Activated CD4-positive, CD25-positive, alpha-beta regulatory T cell treated with anti-CD3 and anti-CD28 coated beads, Interleukin-2, amount 50 U/mL, for 72 hours (primary cell): ENCODE results near the gene PREX1.

Source experiments
- DNase-seq: peaks from one replicate; pipeline ENCODE4 v3.0.0; 2021

PREX1 gene

DNA sequence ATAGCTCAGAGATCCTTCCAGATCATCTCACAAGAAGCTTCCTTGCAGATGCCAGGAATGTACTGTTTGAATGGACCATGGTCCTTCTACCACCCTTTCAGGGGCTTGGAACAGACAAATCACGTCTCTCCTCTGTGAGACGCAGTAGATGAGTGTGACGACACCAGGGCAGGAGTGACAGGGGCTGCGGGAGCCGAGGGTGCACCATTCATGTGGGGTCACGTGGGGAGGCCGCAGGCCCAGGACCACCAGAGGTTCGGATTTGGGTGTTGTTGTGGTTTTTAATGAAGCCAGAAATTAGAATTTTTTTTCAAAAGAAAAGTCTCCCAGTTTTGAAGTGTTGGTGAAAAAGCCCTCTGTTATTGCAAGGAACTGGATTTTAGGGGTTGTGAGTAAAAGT lies 79.2 kb downstream of the PREX1 start:
- DNase-seq: no peak

DNA sequence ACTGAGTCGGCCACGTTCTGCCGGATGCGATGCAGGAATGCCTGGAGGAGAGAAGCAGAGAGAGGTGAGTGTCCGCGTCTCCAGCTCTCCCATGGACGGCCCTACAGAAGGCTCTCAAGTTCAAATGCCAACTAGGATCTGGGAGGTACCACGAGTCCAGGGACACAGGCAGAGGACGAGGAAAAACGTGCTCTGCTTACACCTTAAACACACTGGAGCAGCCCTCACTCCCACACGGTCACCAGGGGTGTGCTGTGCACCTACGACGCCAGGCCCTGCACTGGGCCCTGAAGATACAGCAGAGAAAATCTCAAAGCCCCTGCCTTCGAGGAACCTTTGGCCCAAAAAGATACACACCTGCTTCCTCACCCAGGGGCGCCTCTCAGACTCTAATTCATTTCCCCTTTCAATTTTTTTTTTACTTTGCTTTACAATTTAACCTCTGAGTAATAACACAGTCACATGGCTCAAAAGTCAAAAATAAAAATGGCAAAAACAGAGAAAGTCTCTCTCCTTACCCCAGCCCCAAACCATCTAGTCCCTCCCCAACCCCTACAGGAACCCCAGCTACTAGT lies 79.9 kb downstream of the PREX1 start:
- no peak for DNase-seq

DNA sequence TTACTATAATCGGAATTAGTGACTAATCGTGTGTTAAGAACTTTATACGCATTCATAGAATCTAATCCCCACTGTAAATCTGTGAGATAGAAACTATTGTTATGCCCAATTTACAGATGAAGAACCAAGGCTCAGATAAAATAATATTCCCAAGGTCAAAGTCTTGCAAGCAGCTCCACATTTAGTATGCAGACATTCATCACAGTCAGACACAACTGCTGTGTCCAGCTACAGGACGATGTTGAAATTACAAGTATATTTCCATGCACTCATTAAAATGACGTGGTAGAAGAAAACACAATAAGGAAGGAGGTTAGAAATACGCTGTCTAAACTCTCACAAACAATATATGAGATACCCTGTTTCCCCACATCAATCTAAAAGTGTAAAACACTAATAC lies 82.5 kb downstream of the PREX1 start:
- DNase-seq: no peak

DNA sequence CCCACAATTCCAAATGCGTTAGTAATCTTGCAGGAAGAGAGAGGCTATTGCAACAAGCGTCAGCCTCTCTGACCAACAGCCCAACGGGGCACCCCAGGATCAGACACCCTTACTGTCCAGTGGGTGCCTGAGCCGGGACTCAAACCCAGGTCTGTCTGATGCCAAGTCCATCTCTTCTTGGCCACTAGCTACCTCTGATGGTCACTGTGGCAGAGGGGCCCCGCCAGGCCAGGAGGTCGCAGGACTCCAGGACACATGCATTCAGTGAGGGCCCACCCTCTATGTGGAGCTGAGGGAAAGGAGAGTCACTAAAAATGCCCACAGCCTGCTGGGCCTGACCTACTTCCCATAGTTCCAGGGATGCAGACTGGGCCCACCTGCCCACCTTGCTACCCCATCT lies 83.3 kb downstream of the PREX1 start:
- DNase-seq: no peak

DNA sequence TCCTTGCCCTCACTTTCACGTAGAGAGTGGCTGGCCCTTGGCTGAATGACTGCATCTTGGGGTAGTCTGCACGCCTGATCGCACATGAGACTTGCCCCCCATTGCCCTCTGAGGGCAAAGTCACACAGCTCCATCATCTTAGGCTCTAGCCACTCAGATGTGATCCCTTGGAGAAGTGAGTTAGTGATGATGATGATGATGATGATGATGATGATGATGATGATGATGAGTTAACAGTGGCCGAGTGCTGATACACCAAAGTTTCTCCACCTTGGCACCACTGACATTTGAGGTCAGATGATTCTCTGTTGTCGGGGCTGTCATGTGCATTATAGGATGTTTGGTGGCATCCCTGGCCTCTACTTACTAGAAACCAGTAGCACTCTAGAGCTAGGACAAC lies 84.0 kb downstream of the PREX1 start:
- no peak for DNase-seq

DNA sequence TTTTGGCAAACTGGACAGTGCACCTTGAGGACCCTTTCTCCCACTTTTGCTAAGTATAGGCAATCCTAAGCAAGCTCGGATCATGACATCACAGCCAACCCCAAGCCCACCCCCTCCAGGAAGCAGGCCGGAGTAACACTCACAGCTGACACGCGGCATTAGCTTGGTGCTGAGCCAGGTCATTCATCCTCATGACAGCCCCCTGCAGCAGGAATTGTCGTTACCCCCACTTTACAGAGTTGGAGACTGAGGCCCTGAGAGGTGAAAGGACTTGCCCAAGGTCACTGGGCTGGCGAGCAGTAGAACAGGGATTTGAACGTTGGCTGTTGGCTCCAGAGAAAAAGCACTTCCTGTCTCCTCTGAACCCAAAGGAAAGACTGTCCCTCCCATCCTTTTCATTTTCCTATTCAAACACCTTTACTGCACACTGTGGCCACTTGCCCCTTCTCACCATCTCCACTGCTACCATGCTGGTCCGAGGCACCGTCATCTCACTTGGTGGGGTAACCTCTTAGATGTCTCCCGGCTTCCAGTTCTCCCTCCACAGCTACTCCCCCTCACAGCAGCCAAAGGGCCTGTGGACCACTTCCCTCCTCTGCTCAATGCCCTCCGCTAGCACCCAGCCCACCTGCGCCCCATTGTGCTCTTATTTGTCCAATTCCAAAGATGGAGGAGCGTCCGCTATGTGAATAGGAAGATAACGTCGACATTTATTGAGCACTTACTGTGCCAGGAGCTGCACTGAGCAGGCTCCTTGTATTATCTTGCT lies 84.7 kb downstream of the PREX1 start:
- no peak for DNase-seq

DNA sequence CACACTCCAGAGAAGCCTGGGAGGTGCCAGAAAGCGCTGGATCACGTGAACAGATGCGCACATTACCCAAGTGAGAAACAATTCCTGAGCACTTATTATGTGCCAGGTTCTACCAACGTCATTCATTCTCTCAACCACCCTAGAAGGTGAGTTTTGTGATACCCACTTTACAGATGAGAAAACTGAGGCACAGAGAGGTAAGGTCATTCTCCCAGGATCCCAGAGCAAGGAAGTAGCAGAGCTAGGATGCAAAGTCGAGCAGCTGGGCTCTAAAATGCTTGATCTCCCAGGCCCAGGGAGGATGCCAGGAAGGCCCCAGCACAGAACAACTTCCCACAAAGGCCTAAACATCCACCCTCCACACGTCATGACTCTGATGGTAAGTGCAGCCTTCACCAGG lies 85.6 kb downstream of the PREX1 start:
- DNase-seq: no peak

DNA sequence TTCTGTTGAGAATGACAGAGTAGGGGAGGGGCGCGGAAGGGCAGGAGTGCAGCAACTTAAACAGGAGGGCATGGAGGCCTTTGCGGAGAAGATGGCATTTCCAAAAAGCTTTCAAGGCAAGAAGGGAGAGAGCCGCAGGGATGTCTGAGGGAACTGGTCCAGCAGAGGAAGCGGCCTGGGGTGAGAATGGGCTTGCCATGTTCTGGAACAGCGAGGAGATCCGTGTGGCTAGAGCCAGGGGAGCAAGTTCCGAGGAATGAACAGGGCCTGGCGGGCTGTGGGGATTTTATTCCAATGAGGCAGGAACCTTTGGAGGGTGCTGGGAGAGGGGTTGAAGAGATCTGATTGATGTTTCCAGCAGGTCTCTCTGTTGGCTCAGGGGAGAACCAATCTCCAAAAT lies 86.1 kb downstream of the PREX1 start:
- DNase-seq: no peak

DNA sequence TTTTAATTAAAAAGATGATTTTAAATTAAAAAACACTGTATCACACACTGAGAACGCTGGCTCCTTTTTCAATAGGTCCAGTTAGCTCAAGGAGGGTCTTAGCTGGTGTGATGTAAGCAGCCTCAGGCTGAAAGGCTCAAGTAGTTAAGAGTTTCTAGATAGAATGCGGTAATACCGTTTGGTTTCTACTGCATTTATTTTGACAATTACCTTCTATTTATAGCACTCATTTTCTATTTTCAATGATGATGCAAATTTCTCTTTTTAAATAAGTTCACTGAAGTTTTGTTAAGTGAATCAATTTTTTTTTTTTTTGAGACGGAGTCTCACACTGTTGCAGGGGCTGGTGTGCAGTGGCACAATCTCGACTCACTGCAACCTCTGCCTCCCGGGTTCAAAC lies 87.1 kb downstream of the PREX1 start:
- DNase-seq: no peak

DNA sequence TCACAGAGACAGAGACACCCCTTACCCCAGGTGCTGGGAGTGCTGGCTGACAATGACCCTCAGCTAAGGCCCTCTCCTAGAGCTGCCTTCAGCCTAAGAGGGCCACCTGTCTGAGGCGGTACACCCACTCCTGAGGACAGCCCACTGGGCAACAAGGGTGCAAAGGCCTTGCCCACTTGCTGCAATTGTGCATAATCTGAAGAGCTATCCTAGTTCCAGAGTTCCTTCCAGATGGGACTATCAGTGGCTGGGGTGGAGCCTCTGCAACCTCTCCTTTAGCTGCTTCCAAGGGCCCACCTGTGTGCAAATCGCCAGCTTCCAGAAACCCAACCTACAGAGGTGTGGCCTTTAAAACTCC lies 87.5 kb downstream of the PREX1 start:
- no peak for DNase-seq

DNA sequence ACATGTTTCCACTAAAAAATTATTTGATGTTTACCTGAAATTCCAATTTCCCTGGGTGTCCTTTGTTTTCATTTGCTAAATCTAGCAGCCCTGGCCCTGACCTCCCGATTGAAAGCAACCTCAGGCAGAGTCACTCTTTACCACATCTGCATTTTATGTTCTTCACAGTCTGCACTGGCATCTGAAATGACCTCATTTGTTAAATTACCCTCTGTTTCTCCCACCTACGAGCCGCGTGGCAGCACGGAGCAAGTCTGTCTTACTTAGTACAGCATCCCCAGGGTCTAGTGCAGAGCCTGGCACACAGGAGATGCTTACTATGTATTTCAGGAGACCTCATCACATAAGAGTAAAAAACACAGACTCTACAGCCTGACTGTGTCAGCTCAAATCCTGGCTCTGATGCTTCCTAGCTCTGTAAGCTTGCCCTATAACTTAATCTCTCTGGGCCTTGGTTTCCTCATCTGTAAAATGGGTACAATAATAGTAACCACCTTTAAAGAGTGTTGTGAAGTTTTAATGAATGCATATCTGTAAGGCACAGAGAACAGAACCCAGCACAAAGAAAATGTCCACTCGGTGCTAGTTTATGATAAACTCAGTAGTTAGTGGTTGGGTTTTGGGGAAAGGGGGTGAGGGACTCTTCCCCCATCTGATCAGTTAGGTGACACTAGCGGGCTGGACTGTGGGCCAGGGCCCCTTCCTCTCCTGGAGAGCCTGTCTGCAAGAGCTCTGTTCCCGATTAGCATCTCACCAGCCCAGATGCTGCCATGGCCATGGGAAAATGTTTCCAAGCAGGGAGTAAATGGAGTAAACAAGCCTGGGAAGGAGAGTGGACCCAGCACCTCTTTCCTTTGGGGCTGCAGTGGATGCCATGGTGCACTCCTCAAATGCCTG lies 88.2 kb downstream of the PREX1 start:
- DNase-seq: no peak

DNA sequence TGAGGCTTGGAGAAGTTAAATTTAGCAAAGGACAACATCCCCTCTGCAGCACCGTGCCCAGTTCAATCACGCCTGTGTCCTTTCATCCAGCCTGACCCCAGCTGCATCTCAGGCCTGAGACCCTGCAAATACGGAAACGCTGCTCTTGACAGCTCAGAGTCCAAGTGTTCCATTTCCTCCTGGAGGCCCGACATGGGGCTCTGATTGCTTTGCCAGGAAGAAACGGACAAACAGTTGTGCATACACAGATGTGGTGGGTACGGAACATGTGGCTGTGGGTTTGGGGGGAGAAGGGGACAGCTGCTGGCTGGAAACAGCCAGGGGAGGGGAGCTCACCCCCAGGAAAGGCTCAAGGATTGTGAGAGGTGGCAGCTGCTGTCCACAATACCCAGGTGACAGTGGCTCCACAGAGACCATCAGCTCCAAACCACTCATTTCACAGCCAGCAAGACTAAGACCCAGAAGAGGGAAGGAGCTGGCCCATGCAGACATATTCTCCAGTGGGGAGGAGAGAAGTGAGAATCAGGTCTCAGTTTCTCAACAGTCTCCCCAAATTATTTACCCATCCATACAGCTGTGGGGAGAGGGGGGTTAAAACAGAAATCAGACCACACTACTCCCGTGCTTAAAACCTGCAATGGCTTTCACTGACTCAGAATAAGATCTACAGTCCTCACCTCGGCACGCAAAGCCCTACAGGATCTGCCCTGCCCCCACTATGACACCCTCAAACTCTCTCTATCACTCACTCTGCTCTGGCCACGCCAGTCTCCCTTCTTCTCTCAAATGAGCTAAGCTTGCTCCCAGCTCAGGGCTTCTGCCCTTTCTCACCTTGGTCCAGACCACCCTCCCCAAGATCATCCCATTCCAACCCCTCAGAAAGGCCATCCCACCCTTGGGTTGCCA lies 89.1 kb downstream of the PREX1 start:
- DNase-seq: peak; percentile 68

DNA sequence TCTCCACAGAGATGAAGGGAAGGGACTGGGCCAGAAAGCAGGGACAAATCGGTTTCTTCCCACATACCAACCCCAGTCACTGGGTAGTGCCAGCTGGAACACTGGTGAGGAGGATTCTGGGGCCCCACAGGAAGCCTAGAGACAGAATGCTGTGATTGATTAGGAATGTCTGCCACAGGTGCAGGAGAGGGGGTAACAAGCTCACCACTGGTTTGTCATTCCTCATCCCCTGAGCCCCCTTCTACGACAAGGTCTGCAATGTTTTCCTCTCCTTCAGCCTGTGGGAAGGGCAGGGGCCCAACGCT lies 89.8 kb downstream of the PREX1 start:
- no peak for DNase-seq

DNA sequence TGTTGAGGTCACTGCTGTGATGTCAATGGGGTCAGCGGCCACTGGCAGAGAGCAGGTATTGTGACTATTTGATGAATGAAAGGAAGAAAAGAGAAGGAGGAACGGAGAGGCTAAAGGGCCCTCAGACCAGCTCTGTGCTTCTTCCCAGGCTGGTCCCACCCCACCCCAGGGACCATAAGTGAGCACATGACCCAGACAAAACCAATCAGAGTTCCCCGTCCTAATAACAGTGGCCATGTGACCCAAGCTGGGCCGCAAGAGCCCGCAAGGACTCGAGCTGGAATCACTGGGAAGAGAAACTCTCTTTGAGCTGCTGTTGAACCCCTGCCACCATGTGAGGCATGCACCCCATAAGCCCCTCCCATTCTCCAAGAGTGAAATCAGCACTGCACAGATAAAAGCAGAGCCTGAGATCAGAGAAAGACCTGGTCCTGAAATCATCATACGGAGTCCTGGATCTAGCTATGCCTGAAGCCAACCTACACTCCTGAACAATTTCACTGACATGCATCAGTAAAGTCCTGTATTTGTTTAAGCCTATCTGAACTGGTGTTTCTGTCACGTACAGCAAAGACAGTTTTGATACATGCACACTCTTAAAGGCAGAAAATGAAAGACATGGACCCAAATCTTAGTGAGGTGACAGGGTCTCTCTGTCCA lies 90.2 kb downstream of the PREX1 start:
- DNase-seq: no peak

DNA sequence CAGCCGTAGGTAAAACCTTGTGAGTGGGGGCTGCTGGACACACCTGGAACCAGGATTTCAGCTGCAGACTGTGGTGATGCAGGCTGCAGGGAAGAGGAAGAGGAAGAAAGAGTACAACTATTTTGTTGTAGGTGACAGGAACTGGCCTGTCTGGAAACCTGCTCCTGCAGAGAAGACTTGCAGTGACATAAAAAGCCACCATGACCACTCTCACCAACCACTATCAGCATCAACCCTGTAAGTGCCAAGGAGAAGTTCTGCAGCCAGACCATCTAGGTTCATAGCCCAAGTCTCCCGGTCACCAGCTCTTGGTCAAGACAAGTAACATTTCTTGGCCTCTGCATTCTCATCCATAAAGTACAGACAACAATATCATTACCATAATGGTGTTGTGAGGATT lies 91.2 kb downstream of the PREX1 start:
- no peak for DNase-seq

DNA sequence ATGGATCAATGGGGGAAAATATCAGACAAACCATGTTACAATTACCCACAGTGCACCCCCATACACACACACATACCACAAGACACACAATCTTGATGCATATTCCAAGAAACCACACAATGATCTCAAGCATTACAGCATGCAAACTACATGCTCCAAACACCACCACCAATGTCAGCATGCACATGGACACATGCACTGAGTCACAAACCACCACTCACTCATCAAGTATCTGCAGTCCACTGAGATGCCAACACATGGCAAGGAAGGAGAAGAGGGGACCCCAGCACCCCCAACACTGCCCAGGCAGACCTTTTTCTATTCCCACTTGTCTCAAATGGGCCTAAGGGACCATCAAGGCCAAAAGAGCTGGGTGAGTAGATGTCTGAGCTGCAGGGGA lies 91.6 kb downstream of the PREX1 start:
- no peak for DNase-seq

DNA sequence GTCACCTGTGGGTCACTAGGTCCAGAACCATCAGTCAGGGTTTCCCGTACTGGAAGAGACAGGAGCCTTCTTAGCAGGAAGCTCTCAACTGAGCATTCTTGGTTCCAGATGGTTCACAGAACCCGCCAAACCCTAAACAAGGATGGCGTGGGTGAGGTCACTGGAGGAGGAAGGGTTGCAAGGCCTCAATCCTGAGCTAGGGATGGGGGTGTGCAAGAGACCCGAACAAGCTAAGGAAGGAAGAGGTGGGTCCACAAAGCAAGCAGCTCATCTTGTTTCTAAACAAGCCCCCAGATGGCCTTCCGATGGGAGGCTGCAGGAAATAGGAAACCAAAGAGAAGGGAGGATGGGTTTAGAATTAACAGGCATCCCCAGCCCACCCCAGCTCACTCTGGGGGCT lies 92.7 kb downstream of the PREX1 start:
- no peak for DNase-seq

DNA sequence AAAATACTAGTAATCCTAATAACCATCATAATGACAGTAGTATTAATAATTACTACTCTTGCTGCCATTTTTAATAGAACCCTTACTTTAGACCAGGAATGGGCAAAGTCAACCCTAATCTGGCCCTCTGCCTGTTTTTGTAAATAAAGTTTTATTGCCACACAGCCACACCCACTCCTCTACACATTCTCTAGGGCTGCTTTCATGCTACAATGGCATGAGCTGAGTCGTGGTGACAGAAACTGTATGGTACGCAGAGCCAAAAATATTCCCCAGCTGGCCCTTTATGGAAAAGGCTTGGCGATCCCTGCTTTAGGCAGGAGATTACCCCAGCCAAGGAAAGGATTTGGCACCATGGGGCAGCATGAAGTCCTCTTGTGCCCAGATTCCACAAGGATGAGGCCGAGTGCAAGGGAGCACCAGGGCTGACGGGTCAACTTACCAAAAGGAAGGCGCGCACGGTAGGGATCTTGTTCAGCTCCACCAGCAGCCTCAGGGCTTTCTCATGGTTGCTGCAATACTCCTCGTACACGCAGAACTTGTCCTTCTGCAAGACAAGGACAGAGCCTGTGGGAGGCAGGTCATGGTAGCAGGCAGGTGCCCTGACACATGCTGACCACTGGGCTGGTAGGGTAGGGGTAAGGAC lies 93.6 kb downstream of the PREX1 start:
- no peak for DNase-seq

DNA sequence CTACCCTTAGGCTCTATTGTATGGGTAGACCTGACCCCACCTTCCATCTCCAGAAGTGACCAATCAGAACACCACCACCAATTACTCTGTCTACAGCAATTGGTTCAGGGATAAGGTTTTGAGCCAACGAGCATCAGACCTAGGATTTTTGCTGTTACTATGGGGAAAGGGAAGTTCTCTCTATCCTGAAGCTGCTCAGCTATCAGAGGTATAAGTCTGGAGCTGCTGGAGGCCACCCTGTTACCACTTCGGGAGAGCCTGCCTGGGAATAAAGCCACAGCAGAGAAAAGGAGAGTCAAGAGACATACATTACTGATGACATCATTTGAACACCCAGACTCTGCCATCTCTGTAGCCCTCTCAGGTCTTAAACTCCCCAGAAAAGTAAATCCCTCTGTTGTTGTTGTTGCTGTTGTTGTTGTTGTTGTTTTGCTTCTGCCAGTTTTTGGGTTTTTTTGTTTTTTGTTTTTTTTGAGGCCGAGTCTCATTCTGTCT lies 94.5 kb downstream of the PREX1 start:
- no peak for DNase-seq

DNA sequence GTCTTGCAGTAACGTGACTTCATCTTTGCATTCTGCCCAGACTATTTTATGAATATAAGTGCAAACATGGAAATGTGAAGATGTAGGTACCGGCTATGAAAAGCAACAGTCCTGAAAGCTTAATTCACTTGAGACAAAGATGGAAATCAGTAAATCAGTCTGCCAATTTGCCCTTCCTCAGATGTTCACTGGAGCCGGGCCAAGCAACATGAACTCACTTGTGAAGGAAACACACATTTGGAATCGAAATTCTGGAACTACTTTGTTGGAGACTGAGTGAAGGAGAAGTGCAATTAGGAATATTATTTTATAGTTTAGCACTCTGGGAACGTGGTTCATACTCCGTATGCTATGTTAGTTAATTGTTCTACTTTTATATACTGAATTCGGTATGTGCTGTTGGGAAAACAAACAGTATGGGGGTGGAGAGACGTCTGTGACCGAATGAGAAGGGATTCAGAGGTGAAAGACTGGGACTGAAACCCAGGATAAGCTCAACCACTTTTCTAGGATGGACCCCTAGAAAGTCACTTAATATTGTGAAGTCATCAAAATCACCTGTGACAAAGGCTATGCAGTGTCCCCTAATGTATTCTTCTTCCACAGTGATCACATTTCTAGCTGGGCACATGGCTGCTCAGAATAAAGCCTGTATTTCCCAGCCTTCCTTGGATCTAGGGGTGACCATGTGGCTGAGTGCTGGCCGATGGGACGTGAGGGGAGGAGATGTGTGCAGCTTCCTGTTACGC lies 95.5 kb downstream of the PREX1 start:
- DNase-seq: no peak

DNA sequence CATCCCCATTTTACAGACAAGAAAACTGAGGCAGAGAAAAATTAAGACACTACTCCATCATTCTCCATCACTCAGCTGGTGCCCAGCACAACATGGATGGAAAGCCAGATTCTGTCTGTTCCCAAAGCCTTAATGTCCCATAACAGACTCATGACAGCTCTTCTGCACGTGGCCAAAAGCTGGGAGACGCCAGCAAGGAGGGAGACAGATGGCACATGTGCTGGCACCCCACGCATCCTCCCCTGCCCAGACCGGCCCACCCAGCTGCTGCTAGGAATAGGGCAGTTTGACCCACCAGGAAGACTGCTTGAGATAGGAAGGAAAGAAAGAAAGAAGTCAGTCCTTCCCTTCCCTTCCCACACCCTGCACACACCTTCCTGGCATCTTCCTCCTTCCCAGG lies 96.3 kb downstream of the PREX1 start:
- DNase-seq: no peak
